Bone marrow (tissue), 2 donors: ENCODE measurements around the gene TBC1D20.

Experiments used
- DNase-seq, 2 donors: peaks; one replicate each; lab custom pipeline; 2025; lab: John Stamatoyannopoulos, UW

The TBC1D20 gene

DNA sequence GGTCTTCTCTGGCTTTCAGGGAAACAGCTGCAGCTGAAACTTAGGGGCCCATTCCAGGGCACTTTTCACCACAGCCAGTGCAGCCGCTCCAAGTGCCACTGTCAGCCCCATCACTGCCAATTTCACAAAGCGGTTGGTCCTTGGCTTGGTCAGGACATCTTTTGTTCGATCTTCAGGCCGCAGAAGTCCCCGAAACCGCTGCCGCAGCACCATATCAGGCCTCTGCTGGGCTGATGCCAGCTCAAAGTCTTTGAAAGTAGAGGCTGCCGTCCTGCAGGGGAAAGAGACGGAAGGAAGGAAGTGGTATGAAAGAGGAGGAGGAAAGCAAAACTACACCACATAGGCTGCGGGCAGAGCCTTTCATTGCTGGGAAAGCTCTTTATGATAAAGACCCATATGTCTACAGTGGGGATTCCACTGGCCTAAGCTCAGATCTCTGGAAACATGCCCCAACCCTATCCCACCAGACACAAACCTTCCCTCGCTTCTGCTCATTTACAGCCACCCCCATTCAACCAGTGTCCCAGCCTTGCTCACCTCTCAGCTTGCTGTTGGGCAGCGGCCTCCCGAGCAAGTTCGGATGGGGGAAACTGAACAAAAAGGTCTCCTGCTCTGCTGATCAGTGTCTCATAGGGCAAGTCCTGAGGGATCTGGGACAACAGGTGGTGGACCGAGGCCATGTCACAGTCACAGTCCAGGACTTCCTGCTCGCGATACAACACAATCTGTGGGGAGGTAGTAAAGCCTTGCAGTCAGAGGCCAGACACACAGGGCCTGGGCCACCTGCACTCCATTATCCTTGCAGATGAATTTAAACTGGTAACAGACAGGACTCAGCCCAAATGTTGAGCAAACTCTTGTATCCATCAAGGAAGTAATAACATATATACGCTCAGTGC, 23.5 kb downstream of the TBC1D20 start:
- DNase-seq: peak in 1 of 2 donors; percentile 61

DNA sequence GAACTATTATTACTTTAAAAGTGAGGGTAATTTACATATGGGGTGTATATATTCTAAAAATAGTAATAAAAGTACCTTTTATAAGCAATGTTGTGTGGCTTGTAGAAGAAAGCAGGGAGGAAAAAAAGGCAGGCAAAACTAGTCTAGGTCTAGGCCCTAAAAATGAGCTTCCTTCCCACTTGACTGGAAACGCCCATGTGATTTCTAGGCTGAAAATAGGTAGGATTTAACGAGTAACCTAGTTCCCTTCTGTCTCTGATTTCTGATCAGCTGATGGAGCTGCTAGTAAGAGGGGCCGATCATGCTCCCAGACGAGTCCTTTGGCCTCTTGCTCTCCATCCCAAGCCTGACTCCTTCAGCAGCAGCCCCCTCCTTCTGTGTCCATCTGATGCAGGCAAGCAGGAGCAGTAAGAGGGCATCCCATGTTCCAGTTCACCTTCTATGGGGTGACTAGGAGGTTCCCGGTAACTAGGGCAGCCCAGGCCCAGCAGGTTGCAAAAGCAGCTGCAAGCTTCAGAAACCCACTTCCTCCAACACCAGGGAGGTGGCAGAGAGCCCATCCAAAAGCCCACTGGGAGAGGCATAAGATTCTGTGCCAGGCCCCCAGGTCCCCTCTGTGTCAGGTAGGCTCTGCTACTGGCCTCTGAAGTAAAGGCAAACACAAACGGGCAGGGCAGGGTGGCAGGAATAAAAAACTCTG, 24.4 kb downstream of the TBC1D20 start:
- no peak for DNase-seq

DNA sequence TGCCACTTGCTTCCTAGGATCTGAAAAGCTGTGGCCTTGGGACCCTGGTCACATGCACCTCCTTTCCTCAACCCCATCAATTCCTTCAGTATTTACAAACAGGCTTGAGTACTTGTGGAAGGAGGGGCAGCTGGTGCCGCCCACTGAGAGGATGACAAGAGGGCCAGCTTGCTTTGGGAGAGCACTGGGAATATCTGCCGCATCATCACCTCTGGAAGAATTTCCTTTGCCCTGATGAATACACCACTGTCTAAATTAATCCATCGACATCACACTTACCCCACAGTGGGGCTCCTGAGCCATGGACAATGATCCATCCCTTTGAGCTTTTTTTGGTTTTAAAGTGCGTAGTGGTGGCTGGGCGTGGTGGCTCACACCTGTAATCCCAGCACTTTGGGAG, 25.9 kb downstream of the TBC1D20 start:
- DNase-seq: no peak

DNA sequence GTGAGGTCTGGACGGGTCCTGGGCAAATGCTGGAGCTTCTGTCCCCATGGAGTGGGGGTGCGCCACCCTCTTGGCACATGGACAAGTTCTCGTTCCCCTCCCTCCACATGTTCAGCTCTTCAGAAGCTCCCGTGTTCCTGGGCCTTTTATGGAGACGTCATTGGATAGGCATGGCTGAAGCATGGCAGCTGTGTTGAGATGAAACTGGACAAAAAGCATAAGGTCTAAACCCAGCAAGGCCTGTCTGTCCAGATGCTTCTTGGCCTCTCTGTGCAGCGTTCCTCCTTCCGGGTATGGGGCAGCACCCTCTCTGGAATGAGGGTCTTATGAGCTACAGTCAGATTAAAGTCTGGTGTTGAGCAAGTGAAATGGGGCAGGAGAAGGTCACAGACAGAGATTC, 26.8 kb downstream of the TBC1D20 start:
- DNase-seq: no peak

DNA sequence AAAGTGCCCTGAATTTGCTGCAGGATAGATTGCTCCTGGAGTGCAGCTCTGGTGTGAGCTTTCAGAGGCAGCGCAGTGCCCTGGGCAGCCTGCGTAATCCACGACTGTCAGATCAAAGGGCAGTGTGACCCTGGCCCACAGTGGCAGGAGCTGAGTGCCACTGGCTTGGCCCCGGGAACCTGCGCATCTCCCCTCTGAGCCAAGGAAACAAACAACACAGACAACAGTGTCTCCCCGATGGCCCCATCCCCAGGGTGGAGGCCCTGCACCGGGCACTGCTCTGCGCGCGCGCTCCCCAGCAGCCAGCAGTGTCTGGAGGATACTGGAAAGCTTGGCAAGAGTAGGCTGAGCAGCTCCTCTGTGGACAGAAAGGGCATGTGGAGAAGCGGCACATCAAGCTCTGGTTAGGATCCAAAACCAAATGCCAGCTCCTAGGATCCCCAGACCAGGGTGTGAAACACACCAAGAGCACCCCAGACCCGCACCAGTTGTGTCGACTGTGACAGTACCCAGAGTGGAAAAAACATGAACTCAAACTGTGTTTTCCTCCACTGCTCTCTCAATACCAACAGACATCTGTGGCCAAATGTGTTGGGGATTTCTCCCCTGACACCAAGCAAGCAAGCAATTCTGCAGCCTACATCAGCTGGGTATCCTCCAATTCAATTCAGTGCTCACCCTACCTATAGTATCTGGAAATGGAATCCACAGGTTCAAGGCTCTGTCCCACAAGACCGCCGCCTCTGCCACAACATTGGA, 27.5 kb downstream of the TBC1D20 start:
- no peak for DNase-seq

DNA sequence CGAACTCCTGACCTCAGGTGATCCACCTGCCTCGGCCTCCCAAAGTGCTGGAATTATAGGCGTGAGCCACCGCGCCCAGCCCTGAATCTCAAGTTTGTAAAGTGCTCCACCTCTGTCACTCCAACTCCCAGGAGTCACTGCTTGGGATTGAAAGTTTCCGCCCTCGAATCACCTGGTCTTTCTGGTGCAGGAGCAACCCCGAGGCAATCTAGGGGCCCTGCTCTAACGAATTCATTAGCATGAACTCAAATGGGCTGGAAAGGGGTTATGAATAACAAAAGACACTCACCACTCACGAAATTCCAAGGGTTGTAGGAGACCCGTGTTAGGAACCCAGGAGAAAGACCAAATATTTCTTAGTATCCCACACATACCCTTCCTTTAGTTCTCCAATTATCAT, 28.1 kb downstream of the TBC1D20 start:
- no peak for DNase-seq

DNA sequence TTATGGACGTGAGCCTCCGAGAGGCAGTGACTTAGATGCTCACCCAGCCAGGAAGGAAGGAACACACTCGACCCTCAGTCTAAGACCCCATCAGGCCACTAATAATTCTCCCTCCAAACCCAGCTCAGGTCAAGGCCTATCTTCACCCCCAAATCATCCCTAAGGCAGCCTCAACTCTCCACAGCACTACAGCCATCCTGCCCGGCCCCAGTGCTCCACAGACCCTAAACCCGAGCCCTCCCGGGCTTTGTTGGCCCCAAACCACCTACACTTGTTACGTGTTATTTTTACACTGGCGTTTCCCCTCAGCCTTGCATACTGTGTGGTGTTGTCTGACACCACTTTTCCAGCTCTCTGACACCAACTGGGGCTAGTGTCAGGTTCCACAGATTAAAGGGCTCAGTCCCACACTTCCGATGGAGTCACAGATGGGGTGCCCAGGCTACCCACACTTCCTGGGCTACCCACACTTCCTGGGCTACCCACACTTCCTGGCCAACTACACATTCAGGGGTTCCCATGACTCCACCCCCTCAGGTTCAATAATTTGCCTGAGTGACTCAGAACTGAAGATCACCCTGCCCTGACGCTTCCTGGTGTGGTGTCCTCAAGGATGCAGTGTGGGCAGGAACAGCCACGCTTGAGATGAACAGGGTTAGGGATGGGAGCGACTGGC, 28.9 kb downstream of the TBC1D20 start:
- no peak for DNase-seq

DNA sequence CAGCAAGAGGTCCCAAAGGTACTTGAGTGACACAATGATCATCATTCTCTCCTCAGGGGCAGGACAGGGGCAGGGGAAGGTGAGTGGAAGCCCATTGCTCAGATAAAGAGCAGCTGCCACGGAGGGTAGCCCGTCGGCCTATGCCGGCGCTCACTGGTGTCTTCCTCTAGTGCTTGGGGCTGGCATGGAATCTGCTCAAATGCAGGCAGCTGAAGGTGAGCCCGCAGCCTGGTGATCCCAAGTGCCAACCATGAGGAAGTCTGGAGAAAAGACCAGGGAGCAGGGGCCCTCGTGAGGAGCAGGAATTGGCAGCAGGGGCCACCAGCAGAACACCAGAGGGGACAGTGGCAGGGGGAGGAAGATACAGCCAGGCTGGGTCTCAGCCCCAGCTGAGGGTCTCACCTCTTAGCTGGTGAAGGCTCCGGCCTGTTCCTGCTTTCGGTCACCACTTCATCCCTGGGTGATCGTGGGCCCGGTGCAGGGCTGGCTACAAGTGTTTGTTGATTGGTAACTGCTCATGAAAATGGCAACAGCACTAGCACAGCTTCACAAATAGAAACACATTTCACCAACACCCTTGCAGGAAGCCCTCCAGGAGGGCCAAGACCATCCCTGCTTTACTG, 29.5 kb downstream of the TBC1D20 start:
- DNase-seq: no peak

DNA sequence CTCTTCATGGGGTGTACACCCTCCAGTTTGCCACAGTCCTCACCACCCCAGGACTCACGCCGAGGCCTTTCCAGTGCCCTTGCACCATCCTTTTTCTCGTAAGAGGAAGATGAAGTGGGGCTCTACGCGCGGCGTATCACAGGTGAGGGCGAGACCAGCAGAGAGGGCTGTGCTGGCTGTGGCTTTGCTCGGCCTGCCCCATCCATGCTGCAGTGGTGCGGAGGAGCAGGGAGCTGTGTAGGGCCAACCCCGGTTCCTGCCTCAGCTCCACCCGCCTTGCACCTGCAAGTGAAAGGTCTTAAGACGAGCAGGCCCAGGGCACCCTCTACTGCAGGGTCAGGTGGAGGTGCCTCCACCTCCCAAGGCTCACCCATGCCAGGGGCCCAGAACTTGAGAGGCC, 30.1 kb downstream of the TBC1D20 start:
- no peak for DNase-seq

DNA sequence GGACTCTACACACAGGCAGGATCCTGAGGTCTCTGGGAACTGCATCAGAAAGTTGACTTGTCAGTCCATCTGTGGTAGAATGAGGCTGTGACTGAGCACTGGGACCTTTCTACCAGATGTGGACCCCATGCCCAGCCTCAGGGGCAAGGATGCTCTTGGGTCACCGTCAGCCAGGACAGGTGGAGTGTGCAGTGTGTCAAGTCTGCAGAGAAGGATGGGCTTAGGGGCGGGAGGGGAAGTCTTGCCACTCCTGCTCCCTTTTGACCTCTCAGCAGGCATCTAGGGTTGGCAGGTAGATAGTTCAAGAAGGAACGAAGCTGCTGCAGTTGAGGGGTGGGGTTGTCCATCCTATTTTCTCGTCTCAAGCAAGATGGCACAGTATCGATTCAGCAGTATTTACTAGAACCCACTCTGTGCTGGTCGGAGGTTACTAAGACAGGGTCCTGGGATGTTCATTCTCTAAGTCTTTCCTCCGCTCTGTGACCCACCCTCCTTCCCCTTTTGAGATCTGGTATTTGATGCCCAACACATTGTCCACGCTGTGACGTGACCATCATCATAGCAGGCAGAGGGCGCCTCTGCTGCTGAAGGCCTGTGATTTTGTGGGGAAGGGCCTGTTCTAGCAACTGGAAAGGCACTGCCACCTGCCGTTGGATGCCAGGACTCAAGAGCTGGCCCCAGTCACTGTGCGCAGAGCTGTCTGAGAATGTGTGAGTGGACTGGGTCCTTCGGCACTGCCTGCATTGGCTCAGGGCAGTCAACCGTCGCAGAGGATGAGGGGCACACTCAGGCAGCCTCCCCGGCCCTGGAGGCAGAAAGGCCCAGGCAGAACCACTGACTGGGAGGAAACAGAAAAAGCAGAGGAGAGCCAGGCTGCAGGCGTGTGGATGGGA, 31.1 kb downstream of the TBC1D20 start:
- peak; percentile 14 to 51 for DNase-seq

DNA sequence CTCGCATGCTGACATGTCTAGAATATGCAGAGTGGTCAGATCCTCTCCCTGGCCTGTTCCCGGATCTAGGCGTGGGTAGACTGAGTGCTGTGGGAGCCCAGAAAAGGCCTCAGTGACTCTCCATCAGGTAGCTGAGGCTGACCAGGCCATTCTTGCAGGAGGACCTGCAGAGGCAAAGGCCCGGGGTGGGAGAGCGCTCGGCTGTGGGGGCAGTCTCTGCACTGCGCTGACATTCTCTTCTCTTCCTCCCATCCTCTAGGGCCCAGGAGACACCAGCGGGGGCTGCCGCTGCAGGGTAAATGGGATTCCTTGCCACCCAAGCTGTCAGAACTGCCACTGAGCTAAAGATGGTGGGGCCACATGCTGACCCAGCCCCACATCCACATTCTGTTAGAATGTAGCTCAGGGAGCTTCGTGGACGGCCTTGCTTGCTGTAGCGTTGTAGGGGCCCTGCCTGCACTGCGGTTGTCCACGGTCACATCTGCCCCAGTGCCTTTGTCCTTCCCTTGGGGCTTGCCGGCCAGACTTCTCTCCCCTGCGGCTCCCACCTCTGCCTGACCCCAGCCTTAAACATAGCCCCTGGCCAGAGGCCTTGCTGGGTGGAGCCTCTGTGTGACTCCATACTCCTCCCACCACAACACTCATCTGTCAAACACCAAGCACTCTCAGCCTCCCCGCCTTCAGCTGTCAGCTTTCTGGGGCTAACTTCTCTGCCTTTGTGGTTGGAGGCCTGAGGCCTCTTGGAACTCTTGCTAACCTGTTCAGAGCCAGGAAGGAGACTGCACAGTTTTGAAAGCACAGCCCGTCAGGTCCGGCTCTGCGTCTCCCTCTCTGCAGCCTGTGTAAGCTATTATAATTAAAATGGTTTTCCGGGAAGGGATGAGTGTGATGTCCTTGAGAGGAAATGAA, 32.0 kb downstream of the TBC1D20 start:
- DNase-seq: no peak

DNA sequence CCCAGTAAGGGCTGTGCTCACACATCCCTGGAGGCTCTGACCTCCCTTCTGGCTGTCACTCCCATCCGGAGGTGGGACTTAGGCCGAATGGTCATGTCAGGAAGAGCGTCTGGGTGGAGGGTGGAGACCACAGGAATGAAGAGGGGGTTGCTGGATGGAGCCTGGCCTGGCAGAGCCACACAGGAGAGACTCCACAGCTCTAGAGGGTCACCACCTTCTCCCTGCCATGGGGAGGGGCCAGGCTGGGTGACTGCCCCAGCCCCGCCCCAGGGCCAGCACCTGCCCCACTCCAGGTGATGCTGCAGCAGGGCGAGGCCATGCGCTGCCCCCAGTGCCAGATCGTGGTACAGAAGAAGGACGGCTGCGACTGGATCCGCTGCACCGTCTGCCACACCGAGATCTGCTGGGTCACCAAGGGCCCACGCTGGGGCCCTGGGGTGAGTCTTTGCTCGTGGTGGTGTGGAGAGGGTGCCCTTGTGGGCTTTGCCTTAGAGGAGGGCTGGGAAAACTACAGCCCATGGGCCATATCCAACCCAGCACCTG, 33.6 kb downstream of the TBC1D20 start:
- DNase-seq: no peak

DNA sequence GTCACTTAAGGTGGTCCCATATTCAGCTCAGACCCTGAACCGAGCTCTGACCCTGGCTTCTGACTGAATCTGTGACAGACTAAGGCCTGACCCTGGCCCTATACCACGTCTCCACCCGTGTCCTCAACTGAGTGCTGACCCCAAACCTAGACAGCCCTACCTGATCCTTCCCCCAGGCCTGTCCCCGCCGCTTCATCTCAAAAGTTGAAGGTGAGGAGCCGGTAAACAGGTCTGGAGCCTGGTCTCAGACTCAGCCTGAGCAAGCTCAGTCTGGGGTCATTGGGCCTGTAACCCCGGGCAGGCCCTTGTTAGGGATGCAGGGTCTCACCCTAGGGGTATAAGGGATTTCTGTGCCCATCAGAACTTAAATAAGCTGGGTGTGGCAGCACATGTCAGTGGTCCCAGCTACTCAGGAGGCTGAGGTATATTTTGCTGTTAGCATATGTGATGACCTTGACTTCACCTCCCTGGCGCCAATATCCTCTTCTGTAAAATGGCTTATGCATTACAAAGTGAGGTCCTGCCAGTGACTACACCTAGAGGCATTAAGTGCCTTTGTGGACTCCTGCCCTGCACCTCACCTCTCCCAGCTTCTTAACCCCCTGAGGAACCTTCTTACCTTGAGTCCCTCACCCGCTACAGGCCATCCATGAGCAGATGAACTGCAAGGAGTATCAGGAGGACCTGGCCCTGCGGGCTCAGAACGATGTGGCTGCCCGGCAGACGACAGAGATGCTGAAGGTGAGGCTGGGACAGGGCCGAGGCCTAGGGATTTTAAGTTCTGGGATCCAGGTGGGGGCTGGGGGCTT, 34.3 kb downstream of the TBC1D20 start:
- DNase-seq: no peak

DNA sequence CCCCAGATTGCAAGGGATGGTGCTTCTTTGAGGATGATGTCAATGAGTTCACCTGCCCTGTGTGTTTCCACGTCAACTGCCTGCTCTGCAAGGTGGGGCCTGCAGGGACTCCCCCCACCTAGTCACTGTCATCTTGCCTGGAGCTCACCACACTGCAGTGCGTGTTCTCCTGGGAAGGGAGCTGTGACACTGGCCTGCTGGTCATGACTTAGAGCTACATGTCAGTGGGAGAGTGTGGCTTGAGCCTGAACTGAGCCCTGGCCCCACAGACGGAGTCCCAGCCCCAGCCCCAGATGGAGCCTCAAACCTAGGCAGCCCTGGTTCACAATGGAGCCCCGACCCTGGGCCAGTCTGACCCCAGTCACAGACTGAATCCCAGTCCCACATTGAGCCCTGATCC, 34.9 kb downstream of the TBC1D20 start:
- no peak for DNase-seq

DNA sequence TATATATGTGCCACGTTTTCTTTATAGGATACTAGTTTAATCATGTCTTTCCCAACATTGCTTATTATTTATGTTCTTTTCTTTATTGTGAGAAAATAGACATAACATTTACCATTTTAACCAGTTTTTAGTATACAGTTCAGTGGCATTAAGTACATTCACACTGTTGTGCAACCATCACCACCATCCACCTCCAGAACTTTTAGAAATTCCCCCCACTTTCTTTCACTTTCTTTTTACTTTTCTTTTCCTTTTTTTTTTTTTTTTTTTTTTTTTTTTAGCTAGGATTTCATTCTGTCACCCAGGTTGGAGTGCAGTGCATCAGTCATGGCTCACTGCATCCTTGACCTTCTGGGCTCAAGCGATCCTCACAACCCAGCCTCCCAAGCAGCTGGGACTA, 35.8 kb downstream of the TBC1D20 start:
- no peak for DNase-seq

DNA sequence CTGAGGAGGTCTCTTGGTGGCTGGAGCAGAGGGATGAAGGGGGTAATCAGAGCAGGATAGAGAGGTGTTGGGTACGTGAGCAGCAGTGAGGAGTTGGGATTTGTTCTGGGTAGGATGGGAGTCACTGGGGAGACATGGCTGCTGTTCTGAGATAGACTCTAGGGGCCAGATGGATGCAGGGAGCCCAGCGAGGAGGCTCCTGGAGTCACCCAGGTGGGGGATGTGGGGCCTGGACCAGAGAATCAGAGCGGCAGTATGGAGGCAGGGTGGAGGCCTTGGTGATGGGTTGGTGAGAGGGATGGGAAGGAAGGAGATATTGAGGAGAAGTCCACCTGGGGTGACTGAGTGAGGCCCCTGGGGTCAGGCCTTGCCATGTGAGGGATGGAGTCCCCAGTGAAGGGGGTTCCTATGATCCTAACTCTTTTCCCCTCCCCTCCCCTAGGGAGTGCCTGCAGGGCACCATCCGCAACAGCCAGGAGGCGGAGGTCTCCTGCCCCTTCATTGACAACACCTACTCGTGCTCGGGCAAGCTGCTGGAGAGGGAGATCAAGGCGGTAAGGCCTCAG, 40.6 kb downstream of the TBC1D20 start:
- DNase-seq: no peak

DNA sequence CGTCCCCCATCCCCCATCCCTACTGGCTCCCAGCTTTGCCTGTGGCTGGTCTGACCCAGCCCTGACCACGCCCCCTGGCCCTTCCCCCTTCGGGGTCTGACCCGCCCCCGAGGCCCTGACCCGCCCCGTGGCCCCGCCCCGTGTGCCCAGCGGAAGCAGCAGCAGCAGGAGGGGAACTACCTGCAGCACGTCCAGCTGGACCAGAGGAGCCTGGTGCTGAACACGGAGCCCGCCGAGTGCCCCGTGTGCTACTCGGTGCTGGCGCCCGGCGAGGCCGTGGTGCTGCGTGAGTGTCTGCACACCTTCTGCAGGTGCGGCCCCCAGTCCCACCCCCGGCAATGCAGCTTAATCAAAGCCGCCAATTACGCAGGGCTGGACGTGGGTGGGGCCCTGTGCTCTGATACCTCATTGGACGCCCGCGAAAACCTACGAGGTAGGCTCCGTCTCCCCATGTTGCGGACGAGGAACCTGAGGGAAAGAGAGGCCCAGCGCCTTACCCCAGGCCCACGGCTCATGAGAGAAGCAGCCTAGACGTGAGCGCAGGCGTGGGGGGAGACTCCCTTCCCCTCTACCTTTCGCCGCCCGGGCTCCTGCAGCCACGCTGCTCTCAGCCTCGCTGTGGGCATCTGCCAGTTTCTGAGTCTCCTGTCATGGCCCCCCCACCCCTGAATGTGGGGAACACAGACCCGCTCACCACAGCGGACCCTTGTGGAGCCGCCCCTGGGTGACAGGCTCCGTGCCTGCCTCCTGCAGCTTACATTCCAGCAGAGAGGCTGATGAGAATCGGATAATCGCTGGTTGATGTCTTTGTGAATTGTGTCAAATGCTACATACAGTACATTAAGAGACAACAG, 41.4 kb downstream of the TBC1D20 start:
- DNase-seq: no peak
